ENCODE measurements around the gene ANK3. TPM values are rescaled to one million over a fixed set of nuclear protein-coding genes. Genes with fewer than 3 reads are reported as not detected.

Gene ANK3
- total and polyA plus RNA-seq, 2 experiments from 2014 or later: 46.5 to 85.2 TPM

- H3K4me1 Mint-ChIP-seq: peaks cover 18% of the 10 kb centered on the region
- peaks cover 3% of the 10 kb centered on the region for H3K27me3 Mint-ChIP-seq (ENCODE audit: insufficient read depth, low read depth, poor library complexity)
- Histone ChIP-seq H4K20me1 (replicated peaks; ENCODE audit: insufficient read depth) (no peaks in the 10 kb centered on the region), H2AFZ (no peak overlapping the region), H3F3A (replicated peaks; ENCODE audit: low read depth) (no peaks in the 10 kb centered on the region), H3K4me3 (no peak overlapping the region), H3K4me1 (ENCODE audit: insufficient read depth) (peaks cover 10% of the 10 kb centered on the region; the same call in 1 of the 2 replicates), H3K27me3 (ENCODE audit: insufficient read depth) (no peaks in the 10 kb centered on the region), H3K79me2 (replicated peaks; ENCODE audit: insufficient read depth) (no peaks in the 10 kb centered on the region), H3K9me2 (ENCODE audit: insufficient read depth) (no peaks in the 10 kb centered on the region), H3K36me3 (ENCODE audit: insufficient read depth) (no peaks in the 10 kb centered on the region), H3K27ac (ENCODE audit: low read depth) (no peak overlapping the region), H3K4me2 (no peak overlapping the region)
- TF ChIP-seq STAT1 (IDR thresholded peaks at IDR 0.05; ENCODE audit: unreplicated experiment) (no peak), REST (IDR thresholded peaks at IDR 0.05; ENCODE audit: unreplicated experiment) (no peak), EZH2 (IDR thresholded peaks at IDR 0.05; ENCODE audit: low read depth, unreplicated experiment) (no peak), ZNF114 (CRISPR knock-in tag; IDR thresholded peaks at IDR 0.05) (no peak), POLR2AphosphoS5 (IDR thresholded peaks at IDR 0.05; ENCODE audit: low read depth) (no peak), EZH2phosphoT487 (IDR thresholded peaks at IDR 0.05; ENCODE audit: unreplicated experiment) (no peak), ZNF331 (CRISPR knock-in tag; IDR thresholded peaks at IDR 0.05; ENCODE audit: low read depth) (no peak), CREB1 (CRISPR knock-in tag; IDR thresholded peaks at IDR 0.05; ENCODE audit: low read depth) (no peak)
- TF ChIP-seq, protein P1, sequence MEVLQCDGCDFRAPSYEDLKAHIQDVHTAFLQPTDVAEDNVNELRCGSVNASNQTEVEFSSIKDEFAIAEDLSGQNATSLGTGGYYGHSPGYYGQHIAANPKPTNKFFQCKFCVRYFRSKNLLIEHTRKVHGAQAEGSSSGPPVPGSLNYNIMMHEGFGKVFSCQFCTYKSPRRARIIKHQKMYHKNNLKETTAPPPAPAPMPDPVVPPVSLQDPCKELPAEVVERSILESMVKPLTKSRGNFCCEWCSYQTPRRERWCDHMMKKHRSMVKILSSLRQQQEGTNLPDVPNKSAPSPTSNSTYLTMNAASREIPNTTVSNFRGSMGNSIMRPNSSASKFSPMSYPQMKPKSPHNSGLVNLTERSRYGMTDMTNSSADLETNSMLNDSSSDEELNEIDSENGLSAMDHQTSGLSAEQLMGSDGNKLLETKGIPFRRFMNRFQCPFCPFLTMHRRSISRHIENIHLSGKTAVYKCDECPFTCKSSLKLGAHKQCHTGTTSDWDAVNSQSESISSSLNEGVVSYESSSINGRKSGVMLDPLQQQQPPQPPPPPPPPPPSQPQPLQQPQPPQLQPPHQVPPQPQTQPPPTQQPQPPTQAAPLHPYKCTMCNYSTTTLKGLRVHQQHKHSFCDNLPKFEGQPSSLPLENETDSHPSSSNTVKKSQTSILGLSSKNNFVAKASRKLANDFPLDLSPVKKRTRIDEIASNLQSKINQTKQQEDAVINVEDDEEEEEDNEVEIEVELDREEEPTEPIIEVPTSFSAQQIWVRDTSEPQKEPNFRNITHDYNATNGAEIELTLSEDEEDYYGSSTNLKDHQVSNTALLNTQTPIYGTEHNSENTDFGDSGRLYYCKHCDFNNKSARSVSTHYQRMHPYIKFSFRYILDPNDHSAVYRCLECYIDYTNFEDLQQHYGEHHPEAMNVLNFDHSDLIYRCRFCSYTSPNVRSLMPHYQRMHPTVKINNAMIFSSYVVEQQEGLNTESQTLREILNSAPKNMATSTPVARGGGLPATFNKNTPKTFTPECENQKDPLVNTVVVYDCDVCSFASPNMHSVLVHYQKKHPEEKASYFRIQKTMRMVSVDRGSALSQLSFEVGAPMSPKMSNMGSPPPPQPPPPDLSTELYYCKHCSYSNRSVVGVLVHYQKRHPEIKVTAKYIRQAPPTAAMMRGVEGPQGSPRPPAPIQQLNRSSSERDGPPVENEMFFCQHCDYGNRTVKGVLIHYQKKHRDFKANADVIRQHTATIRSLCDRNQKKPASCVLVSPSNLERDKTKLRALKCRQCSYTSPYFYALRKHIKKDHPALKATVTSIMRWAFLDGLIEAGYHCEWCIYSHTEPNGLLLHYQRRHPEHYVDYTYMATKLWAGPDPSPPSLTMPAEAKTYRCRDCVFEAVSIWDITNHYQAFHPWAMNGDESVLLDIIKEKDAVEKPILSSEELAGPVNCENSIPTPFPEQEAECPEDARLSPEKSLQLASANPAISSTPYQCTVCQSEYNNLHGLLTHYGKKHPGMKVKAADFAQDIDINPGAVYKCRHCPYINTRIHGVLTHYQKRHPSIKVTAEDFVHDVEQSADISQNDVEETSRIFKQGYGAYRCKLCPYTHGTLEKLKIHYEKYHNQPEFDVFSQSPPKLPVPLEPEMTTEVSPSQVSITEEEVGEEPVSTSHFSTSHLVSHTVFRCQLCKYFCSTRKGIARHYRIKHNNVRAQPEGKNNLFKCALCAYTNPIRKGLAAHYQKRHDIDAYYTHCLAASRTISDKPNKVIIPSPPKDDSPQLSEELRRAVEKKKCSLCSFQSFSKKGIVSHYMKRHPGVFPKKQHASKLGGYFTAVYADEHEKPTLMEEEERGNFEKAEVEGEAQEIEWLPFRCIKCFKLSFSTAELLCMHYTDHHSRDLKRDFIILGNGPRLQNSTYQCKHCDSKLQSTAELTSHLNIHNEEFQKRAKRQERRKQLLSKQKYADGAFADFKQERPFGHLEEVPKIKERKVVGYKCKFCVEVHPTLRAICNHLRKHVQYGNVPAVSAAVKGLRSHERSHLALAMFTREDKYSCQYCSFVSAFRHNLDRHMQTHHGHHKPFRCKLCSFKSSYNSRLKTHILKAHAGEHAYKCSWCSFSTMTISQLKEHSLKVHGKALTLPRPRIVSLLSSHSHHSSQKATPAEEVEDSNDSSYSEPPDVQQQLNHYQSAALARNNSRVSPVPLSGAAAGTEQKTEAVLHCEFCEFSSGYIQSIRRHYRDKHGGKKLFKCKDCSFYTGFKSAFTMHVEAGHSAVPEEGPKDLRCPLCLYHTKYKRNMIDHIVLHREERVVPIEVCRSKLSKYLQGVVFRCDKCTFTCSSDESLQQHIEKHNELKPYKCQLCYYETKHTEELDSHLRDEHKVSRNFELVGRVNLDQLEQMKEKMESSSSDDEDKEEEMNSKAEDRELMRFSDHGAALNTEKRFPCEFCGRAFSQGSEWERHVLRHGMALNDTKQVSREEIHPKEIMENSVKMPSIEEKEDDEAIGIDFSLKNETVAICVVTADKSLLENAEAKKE (CRISPR knock-in tag; IDR thresholded peaks at IDR 0.05): no peak
- TF ChIP-seq, protein P2, sequence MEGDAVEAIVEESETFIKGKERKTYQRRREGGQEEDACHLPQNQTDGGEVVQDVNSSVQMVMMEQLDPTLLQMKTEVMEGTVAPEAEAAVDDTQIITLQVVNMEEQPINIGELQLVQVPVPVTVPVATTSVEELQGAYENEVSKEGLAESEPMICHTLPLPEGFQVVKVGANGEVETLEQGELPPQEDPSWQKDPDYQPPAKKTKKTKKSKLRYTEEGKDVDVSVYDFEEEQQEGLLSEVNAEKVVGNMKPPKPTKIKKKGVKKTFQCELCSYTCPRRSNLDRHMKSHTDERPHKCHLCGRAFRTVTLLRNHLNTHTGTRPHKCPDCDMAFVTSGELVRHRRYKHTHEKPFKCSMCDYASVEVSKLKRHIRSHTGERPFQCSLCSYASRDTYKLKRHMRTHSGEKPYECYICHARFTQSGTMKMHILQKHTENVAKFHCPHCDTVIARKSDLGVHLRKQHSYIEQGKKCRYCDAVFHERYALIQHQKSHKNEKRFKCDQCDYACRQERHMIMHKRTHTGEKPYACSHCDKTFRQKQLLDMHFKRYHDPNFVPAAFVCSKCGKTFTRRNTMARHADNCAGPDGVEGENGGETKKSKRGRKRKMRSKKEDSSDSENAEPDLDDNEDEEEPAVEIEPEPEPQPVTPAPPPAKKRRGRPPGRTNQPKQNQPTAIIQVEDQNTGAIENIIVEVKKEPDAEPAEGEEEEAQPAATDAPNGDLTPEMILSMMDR (conservative IDR thresholded peaks at IDR 0.05; ENCODE audit: low read depth in 2 of 2): no peak
- no peak overlapping the region for H3K27ac Mint-ChIP-seq
- DNase-seq (ENCODE audit: low spot score): no peak
- peaks cover 7% of the 10 kb centered on the region; the same call in 2 of the 3 replicates for H3K36me3 Mint-ChIP-seq (ENCODE audit: low read depth)
- ATAC-seq: no peak
- no peak overlapping the region for H3K4me3 Mint-ChIP-seq
- 0 out of 3 replicates have a peak, but pooled peaks cover 3% of the 10 kb centered on the region for H3K9me3 Mint-ChIP-seq
Measured at GRCh38 chr10:60187691-60188090, 202.0 kb downstream of the ANK3 start.

Data from GM23338 (cell line).